IPS-NIHi7 (cell line): ENCODE measurements around the gene BEAN1.
A peak's percentile ranks its signal among the peaks of the same experiment; 100 is the strongest.
"Not testable (repeated sequence)": the region's sequence is repeated elsewhere in the genome, so short reads cannot be mapped to it uniquely, and the experiment has no call there.

ENCODE experiments used
- DNase-seq: peaks from one replicate; pipeline ENCODE4 v3.0.0; 2012; ENCODE audit warnings: mixed read lengths; ENCODE audit errors: extremely low spot score

The BEAN1 gene

DNA sequence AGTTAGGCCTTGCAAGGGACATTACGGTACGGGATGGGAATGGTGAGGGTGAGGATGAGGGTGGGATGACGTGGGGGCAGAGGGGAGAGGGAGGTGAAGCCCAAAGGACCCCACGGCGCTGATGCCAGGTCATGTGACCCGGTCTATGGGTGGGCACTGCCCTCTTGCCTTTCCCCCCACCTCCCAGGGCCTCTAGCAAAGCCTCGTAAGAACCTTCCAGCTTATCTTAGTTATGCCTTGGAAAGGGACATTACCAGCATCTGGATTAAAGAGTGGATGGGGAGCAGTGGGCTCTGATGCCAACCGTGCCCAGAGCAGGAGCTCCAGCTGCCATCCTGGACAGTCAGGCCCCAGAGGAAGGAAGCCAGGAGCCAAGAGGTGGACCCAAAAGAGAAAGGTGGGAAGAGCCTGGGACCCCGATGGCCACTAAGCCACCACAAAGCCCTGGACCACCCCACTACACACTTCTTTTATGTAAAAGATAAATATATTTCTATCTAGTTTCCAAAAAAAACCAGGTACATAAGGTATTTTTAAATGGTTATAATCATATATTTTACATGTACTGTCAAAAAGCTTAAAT lies 81.9 kb downstream of the BEAN1 start:
- no peak for DNase-seq

DNA sequence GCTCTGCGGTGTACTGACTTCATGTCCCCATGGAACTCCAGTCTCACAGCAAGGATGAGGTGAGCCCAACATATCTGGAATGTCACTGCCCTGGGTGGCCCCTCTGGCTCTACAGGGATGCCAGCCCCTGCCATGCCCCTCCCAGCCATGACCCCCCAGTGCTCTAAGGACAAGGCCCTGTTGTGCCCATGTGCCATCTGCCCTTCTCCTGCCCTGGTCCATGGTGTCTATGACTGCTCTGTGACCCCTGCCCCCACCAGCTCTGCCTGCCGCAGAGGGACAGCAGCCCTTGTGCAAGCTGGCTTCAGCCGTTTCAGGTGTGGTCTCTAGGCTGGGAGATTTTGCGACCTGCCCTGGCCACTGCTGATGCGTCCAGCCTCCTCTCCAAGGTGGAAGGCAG lies 82.5 kb downstream of the BEAN1 start:
- no peak for DNase-seq

DNA sequence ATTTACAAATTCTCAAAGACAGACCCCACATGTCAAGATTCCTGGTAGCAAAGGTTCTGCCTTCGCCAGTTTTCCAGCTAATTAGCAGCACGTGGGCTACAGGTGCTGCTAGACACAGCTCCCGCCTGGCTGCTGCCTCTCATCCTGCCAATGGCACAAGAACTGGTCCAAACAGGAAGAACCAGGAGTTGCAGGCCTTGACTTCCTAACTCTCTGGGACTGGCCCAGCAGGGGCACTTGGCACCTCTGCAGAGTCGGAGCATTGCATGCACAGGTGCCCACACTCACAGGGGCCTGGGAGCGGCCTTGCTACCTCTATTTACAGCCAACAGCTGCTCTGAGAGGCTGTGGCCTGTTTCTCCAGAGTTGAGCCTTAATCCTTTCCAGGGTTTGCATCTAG lies 83.2 kb downstream of the BEAN1 start:
- no peak for DNase-seq

DNA sequence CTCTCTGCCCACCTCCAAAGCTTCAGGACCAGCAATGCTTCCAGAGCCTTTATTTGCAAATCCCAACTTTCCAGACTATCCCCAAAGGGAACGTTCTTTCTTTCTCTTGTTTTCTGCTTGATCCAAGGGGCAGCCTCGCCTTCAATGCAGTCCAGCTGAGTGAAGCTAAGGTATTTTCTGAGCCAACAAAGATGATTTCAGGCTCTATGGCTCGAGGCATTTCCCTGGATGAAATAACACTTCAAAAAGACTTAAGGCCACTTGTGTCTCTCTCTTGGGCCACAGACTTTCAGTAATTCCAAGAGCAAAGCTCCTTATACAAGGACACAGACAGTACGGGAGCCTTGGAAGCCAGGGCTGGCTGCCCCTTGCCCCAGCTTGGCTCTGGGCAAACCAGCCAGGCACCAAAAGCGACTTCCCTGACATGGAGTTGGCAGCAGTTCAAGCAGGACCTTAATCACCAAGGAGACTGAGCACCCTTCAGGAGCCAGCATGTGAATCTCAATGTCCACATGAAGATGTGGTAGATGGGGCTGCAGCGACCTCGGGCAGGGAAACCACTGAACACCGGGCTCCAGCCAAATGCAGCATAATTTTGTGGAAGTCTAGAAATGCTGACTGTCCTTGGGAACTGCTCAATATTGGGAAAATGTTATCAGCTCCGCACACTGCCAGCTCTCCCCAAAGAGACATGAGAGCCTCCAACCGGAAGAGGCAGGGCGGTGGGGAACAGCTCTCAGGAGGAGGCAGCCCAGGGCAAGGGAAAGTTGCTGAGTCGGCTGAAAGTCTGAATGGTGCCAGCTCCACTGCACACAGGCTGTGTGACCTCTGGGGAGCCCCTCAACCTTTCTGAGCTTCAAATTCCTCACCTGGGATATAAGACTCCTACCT lies 83.9 kb downstream of the BEAN1 start:
- no peak for DNase-seq

DNA sequence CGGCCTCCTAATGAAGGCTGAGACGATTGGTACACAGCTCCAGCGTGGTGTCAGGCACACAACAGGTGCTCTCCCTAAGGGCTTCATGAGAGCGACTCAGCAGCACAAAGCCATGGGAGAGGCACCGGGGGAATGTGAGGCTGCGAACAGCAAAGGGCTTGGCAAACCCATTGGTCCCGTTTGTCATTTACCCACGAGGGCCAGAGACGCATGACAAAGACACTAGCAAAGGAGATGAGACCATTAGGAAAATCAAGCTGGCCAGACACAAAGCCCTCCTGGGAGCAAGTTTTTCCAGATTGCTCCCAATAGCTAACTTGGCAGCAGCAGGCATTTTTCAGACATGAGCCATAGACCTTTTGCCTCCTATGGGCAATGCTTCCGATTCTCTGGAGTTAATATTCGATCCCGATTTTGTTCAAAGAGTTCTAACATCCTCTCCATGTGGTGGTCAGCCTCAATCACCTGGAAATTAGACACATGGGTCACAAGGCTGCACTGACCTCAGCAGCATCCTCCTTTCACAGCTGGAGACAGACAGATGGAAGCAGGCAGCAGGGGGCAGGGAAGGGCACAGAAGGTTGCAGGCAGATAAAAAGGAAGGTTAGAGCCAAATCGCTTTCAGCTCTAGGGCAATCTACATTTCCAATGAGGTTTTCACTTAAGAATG lies 84.6 kb downstream of the BEAN1 start:
- DNase-seq, result peak; percentile 58

DNA sequence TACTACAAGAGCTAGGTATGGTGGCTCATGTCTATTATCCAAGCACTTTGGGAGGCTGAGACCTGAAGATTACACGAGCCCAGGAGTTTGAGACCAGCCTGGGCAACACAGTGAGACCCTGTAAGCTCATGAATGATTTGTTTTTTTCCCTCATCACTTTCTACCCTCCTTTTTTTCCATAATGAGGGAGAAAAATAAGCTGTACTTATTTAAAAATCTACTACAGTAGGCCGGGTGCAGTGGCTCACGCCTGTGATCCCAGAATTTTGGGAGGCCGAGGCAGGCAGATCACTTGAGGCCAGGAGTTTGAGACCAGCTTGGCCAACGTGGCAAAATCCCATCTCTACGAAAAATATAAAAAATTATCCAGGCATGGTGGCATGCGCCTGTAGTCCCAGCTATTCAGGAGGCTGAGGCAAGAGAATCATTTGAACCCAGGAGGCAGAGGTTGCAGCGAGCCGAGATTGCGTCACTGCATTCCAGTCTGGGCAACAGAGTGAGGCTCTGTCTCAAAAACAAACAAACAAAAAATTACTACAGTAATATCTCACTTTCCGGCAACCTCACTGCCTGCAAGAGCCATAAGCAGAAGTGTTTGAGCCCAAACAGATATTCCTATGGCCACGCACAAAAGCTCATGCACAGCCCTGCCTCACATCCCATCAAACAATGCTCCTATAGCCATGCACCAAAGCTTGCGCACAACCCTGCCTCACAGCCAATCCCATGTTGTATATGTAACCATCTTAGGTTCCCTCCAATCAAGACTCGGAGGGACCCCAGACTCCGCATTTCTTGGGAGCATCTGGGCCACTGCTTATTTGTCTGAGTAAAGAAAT lies 85.4 kb downstream of the BEAN1 start:
- no peak for DNase-seq

DNA sequence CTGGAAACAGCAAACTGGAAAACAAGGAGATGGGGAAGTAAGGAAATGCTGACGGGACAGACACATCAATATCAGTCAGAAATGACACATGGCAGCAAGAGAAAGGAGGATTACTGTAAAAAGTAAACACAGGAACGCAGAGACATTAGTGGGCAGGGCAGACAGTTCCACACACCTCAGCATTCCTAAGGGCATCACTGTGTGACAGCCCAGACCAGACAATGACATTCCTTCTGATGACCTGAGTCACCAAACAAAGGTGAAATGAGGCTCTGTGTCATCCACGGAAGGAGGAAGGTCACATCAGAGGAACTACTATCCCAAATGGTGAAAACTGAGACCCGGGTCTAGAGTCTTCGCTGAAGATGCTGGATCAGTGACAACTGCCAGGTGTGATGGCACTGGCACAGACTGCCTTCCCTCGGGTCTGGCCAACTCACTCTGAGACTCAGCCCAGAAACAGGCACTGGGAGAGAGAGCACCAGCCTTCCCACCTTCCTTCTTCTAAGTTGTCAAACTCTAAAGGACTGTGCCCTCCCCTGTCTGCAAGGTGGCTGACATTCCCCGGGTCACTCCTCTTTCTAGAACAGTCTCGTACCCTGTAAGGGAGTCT lies 86.1 kb downstream of the BEAN1 start:
- no peak for DNase-seq

DNA sequence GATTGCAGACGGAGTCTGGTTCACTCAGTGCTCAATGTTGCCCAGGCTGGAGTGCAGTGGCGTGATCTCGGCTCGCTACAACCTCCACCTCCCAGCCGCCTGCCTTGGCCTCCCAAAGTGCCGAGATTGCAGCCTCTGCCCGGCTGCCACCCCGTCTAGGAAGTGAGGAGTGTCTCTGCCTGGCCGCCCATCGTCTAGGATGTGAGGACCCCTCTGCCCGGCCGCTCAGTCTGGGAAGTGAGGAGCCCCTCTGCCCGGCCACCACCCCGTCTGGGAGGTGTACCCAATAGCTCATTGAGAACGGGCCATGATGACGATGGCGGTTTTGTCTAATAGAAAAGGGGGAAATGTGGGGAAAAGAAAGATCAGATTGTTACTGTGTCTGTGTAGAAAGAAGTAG lies 87.3 kb downstream of the BEAN1 start:
- DNase-seq, result not testable (repeated sequence)

DNA sequence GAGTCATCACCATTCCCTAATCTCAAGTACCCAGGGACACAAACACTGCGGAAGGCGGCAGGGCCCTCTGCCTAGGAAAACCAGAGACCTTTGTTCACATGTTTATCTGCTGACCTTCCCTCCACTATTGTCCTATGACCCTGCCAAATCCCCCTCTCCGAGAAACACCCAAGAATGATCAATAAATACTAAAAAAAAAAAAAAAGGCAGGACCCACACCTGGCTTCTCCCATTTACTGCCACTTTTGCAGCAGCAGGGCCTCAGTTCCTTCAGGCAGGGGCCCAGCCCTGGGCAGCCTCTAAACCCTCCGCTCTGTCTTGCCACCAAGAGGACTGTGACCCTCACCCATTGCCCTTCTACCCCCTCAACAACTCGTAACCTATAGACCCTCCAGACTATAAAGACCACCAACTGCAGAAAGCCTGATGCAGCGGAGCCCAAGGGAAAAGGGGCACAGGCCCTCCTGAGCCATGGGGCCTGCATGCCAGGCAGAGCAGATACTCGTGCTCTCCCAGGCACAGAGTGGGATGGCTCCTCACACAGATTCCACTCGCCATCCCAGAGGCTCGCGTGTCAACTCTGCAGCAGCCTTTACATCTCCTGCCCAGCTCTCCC lies 88.0 kb downstream of the BEAN1 start:
- not testable (repeated sequence) for DNase-seq

DNA sequence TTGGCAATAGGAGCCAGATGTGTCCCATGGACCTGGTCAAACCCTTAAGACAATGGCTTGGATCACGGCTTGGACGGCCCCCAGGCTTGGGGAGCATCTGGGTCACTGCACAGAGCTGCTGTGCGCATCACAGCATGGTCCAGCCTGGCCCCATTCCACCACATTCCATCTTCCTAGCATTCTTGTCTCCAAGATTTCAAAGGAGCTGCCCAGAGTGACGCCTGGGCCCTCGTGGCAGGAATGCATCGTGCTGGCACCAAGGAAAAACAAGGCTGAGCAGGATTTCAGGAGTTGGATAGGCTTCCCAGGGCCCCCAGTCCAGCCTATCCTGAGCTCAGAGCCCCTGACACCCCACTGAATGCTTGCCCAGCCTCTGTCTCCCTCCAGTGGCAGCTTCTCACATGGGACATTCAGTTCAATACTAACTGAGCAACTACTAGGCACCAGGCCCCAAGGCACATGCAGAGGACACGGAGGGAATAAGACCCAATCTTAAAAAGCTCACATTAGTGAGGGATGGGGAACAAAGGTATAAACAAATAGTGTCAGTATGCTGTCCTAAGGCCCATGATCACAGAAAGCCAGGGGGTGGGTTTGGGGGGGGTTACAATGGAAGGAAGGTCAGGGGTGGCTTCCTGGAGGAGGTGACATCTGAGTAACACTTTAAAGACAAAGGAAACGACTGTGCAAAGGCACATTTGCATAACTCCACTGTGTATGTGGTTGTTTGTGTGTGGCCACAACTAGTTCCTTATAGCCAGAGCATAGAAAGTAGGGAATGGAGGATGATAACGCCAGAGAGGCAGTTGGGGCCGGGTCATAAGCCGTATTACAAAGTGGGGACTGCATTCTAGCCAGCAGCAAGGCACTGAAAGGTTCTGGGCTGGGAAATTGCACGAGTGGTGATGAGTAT lies 88.8 kb downstream of the BEAN1 start:
- DNase-seq, result peak; percentile 48

DNA sequence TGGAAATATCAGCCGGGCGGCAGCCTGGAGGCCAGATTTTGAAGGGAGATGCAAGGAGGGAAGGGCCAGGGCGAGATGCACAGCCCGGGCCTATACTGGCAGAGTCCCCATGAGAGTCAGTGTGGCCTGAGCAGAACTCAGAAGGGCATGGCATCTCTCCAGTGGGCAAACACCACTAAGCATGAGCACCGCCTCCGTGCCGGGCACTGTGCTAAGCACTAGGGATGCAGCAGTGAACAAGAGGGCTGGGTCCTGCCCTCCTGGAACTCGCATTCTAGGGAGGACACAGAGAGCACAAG lies 89.4 kb downstream of the BEAN1 start:
- DNase-seq, result no peak

DNA sequence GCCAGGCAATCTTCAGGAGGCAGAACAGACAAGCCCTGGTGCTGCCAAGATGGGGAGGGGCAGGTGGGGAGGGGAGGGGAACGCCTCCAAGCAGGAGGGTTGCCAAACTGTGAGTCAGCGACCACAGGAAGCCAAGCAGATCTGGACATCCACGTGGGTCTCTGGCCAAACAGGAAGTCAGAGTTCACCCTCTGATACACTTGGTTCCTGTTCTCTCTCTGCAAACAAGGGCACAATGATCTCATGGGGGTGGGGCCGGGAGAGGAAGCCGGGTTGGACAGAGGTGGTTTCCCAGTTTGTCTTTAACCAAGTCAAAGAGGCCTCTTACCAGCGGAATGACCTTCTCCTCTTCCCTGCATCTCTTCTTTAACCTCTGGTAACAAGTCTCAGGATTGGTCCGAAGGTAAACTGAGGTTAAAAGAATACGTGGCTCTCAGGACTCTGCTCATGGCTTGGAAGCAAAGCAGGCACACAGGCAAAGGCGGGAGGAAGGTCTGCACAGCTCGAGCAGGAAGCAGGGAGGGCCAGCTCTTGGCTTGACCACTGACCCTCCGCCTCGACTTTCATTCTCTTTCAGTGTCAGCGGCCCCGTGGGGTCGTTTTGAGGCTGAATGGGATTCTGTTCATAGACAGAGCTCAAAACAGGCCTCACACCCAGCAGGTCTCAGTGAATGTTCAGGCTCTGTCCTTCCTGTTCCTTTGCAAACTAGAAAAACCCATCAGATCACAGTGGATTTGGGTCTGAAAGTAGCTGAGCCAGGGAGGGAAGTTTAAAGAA lies 89.9 kb downstream of the BEAN1 start:
- DNase-seq, result peak; percentile 73

DNA sequence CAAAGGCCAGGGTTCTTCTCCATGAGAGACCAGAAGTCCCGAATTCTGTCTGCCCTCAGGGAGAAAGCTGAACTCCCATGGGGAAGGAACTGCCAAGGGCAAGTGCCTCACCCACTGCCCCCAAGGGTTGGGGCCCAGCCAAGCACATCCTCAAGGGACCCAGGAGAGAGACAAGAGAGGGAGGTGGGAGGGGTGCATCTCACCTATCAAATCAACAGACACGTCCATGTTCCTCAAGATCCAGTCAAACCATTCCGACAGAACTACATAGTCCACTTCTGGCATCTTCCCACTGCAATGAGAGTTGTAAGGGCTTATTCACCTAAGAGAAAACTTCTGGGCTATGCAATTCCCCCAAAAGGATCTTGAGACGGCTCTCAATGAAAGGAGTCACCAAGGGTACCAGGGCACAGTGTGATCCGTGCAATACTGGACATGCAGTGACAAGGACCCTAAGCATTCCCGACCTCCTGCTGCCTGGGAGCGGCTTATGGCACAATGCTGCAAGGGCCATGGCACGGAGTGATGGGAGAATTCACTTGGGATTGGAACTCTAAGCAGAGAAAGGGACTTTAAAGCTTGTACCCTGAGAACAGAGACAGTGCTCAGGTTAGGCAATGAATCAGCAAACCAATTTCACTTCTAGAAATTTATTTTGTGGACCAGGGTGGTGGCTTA lies 90.6 kb downstream of the BEAN1 start:
- DNase-seq, result no peak

DNA sequence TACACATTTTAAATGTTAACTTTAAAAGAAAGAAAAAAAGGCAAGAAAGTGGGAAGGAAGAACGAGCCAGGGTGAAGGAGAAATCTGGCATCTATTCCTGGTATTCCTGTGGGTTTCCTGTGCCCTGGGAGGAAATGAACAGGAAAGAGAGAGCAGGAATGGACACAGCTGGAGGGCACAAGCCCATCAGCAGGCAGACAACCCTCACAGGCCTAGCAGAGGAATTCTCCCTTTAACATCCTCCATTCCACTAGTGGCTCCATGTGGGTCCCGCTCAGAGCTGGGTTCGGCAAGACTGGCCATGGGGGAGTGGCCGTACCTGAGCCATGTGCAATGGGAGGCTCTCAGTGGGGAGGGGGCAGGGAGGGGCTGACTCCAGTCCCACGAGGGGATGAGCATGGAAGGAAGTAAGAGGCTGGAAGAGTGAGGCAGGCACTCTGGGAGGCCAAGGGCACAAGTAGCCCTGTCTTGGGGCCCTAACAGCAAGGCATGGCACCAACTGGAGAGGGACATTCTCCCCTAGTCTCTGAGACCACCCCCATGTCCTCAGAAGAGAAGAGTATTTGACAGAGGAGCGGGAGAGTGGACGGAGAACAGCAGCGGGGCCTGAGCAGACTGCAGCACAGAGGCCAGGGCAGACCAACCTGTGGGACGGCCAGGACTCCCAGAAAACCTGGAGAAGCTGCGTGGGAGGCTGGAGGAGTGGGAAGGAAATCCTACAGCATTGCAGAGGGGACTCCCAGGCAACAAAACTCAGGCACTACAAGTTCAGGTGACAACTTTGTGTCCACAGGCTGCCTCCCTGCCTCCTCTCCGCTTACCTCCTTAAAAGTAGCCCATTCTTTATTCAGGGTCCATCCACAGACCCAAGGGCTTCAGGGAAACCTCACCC lies 92.6 kb downstream of the BEAN1 start:
- DNase-seq, result no peak

DNA sequence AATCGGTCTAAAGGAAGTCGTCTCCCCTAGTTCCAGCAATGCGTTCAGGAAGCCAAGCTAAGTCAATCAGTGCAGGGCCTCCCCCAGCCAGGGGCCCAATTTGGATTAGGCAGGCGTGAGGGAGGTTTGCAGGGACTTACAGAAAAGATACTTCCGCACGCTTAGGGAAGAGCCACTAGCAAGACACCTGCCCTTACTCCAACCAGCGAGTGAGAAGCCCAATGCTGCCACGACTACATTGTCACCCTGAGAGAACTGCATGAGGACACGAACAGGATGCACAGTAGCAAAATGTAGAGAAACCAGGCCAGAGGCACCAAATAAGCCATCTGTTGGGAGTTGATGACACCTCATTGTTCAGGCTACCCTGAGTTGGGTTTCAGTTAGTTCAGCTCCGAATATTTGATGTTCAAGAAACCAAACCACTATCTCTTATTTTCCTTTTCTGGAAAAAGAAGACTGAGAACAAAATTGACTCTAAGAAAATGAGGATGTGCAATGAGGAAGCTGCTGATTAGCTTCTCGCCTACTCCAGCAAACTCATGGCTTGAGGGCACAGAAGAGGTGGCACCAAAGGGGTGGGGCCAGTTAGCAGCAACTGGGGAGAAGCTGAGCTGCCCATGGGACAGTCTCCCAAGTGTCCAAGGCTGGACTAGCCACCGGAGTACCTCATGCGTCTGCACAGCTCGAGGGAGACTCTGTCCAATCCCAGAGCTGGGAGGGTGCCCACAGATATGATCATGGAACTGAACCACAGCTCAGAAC lies 93.5 kb downstream of the BEAN1 start:
- DNase-seq, result no peak

DNA sequence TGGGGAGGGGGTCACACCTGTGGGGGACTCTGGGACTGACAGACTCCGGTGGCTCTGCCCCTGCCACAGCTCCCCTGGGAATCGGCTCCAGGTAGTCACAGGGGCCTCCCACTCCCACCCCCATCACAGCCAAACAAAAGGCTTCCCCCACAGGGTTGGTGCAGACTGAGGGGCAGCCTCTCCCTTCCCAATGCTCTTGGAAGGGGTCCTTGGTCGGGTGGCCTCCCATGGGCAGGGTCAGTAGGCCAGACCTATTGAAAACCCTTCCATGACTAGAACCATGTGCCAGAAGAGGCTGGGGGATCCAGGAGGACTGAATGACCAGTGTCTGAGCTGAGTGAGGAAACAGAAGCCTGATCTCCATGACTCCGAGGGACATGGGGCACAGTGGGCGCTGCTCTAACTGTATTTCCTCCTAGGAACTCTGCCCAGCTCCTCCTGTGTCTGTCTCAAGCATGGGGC lies 94.2 kb downstream of the BEAN1 start:
- DNase-seq, result no peak
